DLD1 (cell line): ENCODE data around the gene NKG7.

ENCODE experiments used
- in situ Hi-C: cut with HindIII; loops from 2 replicates; pipeline ENCODE4 v1.10.0; 2017; ENCODE audit warnings: low sequenced_read_pairs

Gene NKG7

GRCh38 chr19:51364200-51365106, 8.0 kb downstream of the NKG7 start:
- in situ Hi-C loops: no loop called here

- in situ Hi-C loops: no loop called here
Observed at GRCh38 chr19:51361239-51361638, 11.2 kb downstream of the NKG7 start.

GRCh38 chr19:51359294-51359693, 13.2 kb downstream of the NKG7 start:
- in situ Hi-C loops: no loop called here

- in situ Hi-C loops: no loop called here
Observed at GRCh38 chr19:51357952-51358351, 14.5 kb downstream of the NKG7 start.

GRCh38 chr19:51356159-51356801, 16.2 kb downstream of the NKG7 start:
- in situ Hi-C loops: no loop called here

- in situ Hi-C loops: no loop called here
Observed at GRCh38 chr19:51354742-51355148, 17.7 kb downstream of the NKG7 start.

- in situ Hi-C loops: no loop called here
Observed at GRCh38 chr19:51354103-51354741, 18.2 kb downstream of the NKG7 start.

GRCh38 chr19:51352783-51353360, 19.6 kb downstream of the NKG7 start:
- in situ Hi-C loops: no loop called here

GRCh38 chr19:51351266-51351990, 21.0 kb downstream of the NKG7 start:
- in situ Hi-C loops: no loop called here

- in situ Hi-C loops: no loop called here
Observed at GRCh38 chr19:51347209-51347928, 25.1 kb downstream of the NKG7 start.

GRCh38 chr19:51346742-51347141, 25.7 kb downstream of the NKG7 start:
- in situ Hi-C loops: no loop called here

GRCh38 chr19:51345076-51345620, 27.3 kb downstream of the NKG7 start:
- in situ Hi-C loops: no loop called here

GRCh38 chr19:51342631-51343569, 29.6 kb downstream of the NKG7 start:
- in situ Hi-C loops: no loop called here

GRCh38 chr19:51341976-51342580, 30.4 kb downstream of the NKG7 start, which contains the start of gene VSIG10L:
TSS of gene VSIG10L (minus strand) at chr19:51342139. CDS start at chr19:51342124, 15 bp downstream.
- in situ Hi-C loops: no loop called here

GRCh38 chr19:51341066-51341465, 31.4 kb downstream of the NKG7 start:
- in situ Hi-C loops: no loop called here

- in situ Hi-C loops: no loop called here
Observed at GRCh38 chr19:51339687-51340656, 32.5 kb downstream of the NKG7 start.

- in situ Hi-C loops: no loop called here
Observed at GRCh38 chr19:51339313-51339686, 33.2 kb downstream of the NKG7 start.
